CD4-positive, alpha-beta T cell treated with Interferon gamma for 1 hour (primary cell): ENCODE data around the gene PDE1C.
"Not testable (repeated sequence)": the region's sequence is repeated elsewhere in the genome, so short reads cannot be mapped to it uniquely, and the experiment has no call there.

Experiments used
- DNase-seq: peaks from one replicate; pipeline ENCODE4 v3.0.0-alpha.2; 2020

The PDE1C gene

DNA sequence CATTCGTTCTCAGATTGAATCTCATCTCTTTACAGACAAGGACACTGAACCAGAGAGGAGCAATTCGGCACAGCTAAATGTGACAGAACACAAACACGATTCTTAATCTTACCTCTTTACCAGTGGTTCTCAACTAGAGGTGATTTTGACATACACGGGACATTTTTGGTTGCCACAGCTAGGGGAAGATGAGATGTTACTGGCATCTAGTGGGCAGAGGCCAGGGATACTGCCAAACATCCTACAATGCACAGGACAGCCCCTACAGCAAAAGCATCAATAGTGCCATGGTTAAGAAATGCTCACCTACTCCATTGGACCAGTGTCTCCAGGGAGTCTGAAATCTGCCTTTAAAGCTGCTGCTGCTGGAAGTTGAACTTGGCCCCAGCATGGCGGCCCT, 27.3 kb downstream of the PDE1C start:
- no peak for DNase-seq

DNA sequence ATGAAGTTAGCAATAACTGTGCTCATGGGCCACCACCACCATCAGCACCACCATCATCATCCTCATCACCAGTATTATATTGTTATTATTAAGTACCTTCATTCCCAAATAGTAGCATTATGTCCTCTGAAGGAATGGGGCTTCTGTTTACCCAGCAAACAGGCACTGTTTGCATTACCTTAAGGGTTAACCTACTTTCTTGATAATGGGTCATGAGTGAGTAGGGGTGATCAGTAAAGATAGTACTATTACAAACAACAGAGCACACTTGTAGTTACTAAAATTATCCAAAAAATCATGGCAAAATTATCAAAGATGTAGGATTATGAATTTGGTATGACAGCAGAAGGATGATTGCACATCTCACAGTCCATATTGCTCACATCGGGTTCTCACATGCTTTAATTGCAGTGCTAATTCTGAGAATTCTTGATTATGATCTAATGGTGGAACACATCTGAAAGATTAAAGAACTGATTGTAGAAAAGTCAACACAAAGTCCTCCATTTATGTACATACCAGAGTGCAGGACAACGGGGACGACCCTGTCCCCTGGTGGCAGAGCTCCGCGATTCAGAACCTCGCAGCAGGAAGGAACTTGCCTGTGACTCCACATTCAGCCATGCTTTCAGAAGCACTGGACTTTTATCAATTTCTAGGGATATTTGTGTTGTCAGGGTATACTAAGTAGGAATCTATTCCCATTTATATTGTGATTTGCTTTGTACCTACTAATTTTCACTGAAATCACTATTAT, 31.0 kb downstream of the PDE1C start:
- no peak for DNase-seq

DNA sequence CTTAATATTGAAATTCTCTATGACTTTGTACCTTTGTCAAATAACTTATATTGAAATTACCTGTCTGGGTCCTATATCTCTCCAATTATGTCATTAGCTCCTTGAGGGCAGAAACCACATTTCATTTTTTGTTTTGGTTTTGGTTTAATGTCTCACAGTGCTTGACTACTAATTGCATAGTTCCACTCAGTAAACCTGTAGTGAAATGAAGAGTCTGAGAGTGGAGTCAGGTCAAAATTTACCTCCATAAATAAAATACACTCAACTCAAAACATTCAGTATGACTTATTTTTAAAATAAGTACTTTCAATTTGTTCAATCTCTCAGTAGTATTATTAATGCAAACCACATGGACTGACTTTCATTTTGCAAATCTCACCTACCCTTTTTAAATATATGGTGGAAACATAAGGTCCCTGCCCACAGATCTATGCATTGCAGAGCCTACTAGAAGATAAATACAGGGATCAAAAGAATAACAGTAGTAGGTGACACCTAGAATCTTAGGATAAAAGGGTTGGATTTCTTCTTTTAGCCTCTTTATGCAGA, 32.5 kb downstream of the PDE1C start:
- DNase-seq: no peak

DNA sequence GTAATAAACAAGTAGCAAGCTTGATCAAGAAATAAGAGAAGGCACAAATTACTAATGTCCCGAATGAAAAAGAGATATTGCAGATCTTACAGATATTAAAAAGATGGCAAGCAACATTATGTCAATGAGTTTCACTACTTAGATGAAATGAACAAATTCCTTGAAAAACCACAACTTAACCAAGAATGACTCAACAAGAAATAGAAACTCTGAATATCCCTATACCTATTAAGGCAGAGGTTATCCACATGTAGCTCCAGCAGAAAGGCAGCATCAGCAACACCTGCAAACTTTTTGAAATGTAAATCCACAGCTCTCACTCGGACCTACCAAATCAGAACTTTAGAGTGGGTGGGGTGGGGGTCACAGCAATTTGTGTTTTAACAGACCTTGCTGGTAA, 33.6 kb downstream of the PDE1C start:
- no peak for DNase-seq

DNA sequence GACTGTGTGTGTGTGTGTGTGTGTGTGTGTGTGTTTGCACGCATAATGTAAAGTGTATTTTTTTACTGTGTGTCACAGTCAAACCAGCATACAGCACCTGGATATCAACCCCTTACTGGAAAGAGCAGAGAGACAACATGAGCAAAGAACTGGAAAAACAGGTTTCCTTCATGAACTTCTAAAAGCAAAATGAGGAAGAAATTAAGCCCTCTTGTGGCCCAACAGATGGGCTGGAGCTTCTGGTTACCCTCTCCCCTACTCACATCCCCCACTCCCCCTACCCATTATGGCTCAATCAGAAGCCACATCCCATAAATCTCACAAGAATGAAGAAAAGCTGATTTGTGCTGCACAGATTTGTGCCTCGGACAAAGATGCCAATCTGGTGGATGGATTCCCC, 36.2 kb downstream of the PDE1C start:
- no peak for DNase-seq

DNA sequence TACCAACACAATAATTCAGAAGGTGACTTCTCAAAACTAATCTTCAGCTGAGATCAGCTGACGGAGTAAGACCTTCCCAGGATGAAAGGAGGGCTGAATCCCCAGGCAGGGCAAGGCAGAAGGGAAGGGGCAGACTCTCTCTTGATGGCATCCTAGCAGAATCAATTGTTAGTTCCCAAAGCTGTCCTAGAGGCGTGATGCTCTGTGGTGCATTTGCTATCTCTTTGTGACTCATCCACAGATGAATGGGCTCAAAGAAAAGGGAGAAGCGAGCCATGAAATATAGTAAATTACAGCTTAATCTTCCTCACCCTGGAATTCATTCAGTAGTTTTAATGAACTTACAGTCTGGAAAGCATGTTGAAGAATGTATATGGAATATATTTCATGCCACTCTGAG, 37.2 kb downstream of the PDE1C start:
- DNase-seq: no peak

DNA sequence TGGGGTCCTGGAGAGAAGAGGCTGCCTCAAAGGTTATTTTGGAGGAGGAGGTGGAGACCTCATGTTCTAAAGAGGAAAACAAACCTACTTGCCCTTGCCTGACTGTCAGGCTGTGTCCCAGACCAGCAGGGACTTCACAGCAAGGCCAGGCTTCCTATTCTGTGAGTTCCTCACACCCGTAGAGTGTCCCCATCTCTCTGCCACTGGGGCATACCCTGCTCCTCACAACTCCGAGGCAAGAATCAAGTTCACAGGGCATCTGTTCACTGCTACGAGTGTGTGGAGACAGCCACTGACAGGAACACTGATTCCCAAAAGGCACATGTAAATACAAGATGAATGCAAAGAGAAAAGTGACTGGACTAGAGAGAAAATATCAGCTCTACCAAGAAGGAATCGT, 38.0 kb downstream of the PDE1C start:
- DNase-seq: no peak

DNA sequence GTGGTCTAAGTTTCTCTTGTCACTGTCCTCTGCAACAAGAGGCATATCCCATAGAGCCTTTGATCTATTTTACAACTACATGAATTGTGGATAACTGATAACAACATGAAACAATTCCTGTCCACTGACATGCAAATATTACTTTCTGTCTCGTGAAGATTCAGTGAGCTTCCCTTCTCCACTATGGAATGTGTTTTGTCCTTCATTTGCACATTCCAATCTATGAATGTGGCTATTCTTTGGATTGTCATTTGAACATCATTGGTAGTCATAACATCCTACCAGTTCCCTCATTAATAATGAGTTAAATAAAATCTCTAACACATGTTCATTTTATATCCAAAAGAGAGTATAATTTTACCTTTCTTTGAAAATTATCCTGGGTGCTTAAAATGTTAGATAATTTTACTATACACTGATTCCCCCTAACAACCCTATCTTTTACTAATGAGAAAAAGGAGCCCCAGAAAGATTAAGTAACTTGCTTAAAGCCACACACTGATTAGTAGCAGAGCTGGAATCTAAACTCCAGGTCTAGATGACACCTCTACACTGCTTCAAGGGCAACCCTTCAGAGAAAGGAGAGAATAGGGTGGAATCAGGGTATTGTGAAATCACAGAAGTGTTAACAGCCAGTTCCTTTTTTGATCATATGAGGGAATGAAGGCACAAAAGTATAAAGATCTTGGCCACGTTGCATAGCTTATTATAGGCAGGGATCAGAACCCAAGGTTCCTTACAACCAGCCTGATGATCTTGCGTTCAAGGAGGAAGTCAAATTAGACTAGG, 39.1 kb downstream of the PDE1C start:
- DNase-seq: no peak

DNA sequence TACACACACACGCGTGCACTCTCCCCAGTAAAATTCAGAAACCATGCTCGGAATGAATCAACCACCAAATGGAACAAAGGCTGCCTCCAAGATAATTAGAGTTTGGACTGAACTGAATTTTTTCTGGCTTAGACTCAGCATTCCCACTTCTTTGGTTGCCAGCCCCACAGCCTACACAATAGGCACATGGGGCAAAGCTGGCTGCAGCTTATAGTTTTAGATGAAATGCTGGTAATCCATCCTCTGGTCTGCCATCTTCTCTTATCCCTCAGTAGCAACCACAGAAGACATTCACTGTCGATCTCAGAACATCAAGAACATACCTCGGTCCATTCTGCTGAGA, 44.2 kb downstream of the PDE1C start:
- no peak for DNase-seq

DNA sequence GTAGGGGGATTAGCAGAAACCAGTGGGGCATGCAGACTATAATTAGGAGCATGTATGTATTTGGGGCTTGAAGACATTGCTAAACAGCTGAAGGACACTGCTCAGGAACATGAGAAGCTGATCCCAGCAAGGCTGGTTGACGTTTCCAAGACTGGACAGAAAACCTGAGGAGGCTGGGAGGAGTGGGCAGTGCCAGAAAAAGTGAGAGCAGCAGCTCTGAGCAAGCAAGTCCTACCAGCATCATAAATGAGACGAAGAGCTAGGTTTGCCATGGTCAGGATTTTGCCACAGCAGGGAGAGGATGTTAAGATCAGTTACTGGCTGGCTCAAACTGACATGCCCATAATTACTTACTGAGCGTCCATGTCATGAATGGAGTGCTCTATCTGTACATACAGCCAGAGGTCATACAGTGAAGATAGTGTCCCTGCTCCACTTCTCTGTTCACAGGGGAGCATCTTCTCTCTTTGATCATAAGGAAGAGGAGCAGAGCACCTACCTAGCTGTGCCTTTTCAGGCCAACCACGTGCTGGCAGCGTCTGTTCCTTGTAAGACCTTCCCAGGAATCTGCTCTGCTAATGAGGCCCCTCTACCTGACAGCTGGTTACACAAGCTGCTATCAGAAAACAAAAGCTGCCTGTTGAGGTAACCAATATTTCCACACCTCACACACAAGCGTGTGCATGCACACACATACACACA, 44.7 kb downstream of the PDE1C start:
- no peak for DNase-seq

DNA sequence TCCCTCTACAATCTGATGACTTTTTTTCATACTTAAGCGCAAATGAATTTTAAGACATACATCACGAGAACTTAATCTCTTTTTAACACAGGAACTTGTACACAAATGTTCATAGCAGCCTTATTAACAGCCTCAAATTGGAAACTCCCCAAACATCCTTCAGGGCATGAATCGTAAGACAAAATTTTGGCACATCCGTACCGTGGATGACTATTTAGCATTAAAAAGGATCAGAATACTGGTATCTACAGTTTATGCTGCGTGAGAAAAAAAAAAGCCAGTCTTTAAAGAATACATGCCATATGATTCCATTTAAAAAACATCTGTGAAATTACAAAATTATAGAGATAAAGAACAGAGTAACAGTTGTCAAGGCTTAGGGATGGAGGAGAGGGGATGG, 46.8 kb downstream of the PDE1C start:
- DNase-seq: no peak

DNA sequence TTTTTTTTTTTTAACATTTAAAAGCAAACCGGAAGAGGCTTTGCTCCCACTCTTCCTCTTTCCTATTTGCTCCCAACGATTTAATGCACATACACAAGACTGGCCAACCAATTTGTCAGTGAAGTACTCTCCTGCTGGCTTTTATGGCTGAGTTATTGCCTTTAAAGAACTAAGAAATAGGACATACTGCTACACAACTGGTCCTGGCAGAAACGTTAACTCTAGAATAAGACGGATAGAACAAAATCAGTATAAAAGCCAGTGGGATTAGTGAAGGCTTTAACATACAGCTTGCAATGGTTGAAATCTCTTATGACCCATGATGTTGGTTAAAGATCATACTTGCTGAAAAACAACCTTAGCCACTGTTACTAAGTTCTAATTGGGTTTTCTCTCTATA, 47.2 kb downstream of the PDE1C start:
- no peak for DNase-seq

DNA sequence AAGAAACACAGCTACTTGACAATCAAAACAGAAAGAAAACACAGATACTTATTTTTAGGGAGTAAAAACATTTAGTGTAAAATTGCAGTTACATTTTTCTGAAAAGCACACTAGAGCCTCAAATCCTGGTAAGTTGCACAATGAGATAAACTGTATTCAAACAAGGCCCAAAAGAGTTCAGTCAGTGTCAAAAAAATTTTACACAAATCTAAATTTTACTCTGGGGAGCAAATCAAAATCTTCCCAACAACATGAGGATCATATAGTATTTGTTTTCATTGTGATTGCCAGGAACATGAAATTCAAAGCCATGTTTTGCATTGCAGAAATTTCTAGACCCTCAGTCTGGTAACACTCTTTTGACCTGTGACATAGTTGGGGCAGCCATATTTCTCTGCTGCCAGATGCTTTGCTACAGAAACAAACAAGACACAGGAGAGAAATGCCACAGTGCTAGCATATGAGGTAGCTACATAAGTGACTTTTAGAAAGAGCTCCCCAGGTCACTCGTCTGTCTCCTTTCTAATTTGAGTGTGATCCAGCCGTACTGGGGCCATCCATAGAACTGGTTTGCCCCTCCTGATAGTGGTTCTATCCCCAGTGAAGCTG, 49.6 kb downstream of the PDE1C start:
- no peak for DNase-seq

DNA sequence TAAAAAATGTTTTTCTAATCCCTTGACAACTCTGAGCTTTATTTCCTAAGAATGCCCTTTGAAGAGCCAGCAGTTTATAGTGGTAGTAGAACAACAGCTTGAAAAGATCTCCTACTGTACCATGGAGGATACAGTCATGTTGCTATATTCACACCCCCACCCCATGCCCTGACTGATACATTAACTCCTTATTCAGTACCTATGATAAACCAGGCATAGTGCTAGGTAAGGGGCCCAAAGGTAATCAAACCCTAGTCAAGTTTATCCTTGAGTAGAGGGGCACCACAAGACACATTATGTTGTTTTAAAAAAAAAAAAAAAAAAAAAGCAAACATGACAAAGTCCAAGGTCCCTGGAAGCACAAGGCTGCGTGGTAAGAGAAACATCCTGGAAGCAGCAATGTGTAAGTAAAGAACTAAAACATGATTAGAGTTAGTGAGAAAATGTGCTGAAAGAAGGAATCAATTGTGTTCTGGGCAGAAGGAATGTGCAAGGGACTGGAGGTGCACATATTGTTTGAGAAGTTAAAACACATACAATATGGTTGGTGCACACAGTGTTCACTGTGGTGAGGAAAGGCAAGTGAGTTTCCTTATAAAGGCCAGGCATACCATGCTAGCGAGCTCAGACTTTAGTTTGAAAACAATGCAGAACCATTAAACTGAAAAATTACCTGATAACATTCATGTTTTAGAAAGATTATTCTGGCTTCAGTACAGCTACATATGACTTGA, 51.2 kb downstream of the PDE1C start:
- no peak for DNase-seq

DNA sequence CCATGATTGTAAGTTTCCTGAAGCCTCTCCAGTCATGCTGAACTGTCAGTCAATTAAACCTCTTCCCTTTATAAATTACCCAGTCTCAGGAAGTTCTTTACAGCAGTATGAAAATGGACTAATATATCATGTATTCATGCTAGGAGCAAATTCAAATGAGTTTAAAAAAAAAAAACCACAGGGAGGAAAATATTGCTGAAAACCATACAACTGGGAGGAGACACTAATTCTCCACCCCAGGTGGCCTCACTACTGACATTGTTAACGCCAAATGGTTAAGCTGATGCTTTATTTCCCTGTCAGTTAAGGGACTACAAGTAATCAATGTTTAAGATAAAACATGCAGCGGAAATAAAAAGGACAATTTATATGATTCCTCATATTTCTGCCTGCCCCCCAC, 55.1 kb downstream of the PDE1C start:
- no peak for DNase-seq

DNA sequence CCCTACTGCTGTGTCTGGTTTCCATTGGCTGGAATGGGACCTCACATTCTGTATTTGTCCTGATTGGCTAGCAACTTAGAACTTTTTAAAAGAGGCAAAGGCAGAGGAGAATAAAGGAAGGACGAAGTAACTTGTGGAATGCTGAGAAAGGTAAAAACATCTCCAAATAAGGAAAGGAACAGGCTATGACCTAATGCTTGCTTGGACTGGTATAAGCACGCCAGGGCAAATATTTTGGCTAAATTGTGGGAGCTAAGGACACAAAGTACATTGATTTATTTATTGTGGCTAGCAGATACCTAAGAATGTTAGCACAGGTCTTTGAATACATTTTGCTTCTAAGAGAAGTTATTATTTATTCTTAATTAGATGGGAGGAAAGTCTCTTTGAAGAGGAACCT, 56.7 kb downstream of the PDE1C start:
- not testable (repeated sequence) for DNase-seq

DNA sequence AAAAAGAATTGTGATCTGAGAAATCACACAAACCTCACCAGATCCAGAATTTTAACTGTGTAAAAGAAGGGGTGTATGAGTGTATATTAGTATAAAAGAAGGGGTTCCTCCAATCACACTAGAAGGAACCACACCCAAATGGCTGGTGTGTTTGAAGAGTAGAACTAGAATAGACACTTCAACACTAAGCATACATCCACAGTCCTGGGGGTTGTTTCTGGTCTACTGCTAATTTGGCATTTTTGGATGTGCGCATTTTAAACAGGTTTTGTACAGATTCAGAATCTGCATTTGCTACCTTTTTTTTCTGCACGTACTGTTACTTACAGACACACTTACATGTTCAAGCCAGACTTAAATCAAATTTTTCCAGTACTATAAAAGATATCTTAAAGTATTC, 64.6 kb downstream of the PDE1C start:
- no peak for DNase-seq

DNA sequence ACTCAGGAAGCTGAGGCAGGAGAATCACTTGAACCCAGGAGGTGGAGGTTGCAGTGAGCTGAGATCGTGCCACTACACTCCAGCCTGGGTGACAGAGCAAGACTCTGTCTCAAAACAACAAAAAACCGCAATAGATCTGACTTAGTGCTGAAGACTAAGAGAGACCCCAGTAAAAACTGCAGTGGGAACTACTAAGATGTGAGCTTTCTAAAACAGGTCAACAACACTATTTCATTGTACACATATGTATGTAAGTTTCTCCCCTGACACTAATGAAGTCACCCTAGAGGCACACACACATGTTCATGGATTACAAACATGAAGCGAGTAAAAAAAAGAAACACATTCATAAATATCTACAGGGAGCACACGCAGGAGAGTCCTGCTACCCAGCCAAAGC, 68.3 kb downstream of the PDE1C start:
- DNase-seq: no peak

DNA sequence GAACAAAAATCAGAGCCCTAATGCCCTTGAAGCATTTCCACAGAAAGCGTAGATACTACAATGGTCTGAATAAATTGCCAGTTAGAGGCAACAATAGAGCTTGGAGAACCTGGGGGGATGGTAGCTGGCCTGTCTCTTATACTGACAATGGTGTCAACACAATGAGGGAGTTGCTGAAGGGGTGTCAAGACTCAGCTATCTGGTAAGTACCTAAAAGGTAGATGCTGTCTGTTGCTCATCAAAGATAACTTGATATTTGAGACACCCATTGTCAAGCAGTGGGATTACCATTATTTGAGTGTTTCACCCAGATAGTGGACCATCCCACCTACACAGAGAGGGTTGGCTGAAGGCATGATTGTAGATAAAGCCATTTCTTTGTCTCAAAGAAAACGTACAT, 72.8 kb downstream of the PDE1C start:
- no peak for DNase-seq

DNA sequence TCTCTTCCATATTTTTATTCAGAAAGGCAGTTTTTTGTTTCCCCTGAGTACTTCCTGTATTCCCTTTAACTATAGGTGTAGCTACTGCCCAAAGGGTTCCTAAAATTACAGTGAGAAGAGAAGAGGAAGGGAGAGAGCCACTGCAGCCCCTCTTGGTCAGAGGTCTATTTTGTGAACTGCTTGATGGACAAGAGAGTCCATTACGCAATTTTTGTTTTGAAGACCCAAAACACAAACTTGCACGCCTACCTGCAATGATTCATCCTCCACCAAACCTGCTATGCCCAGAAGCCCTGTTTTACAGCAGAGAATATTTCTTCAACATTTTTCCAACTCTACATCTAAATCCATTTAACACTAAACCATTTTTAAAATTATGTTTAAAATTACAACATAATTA, 75.1 kb downstream of the PDE1C start:
- DNase-seq: no peak

DNA sequence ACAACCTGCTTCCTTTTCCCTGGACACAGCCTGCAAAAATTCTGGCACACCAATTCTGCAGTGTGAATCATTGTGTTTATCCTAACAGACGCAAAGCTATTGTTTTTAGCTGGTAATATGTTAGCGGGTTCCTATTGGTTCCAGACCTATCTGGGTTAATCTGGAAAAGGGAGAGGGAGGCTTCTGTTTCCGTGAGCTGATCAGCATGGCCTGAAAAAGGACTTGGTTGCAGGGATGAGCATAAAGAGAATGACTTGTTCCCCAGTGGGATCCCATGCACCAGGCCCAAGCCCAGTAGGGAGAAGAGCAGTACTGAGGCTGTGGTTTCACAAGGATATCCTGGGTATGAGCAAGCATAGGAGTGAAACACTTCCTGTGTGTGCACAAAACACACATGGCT, 78.4 kb downstream of the PDE1C start:
- no peak for DNase-seq

DNA sequence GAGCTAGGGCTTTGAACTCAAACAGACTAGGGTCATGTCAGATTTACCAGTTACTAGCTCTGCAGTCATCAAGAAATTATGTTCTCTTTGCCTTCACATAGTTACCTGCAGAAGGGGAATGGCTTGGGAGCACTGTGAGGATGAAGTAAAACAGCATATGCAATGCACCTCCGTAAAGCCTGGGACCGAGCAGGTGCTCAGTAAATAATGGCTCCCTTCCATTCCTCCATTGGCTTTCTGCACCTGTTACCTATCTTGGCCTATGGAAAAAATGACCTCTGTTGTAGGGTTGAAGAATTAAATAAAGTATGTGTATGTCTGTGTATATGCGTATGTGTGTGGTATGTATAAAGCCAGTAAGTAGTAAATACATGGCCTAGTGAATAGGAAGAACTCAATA, 78.8 kb downstream of the PDE1C start:
- DNase-seq: no peak
